K562 (cell line): ENCODE measurements around the gene YKT6. TPM values are rescaled to one million over a fixed set of nuclear protein-coding genes. Genes with fewer than 3 reads are reported as not detected.

ENCODE experiments used
- polyA plus RNA-seq, 8 experiments: library from polyadenylated mRNA; depleted of rRNA in 4 of 8; stranded (reverse) in 5 of 8; unstranded in 3 of 8; fragments of >200 nt; fragmentation: Nextera tagmentation in 2 of 8; fragmentation: Illumina TruSeq in 1 of 8; extraction: Ambion mirVana in 2 of 8; extraction: Trizol in 1 of 8; gene quantifications; 2 replicates each; pipeline versions ENCODE4 v1.2.1 to v1.2.3, GENCODE V29; 2011 to 2014; ENCODE audit warnings: inconsistent platforms in 1 of 8, missing spikeins in 1 of 8
- total RNA-seq, 7 experiments: library from RNA; depleted of rRNA in 6 of 7; stranded (reverse); fragments of >200 nt in 6 of 7; fragmentation: Illumina TruSeq in 2 of 7; extraction: Trizol in 2 of 7; gene quantifications; 2 replicates each; pipeline versions ENCODE4 v1.2.1 to v1.2.3, GENCODE V29; 2011 to 2021; ENCODE audit warnings: low replicate concordance in 1 of 7

The YKT6 gene
- total and polyA plus RNA-seq, 9 of the 15 experiments (the other 6 are each of a cell fraction or from before 2014, with no cell fraction given): 1.6 to 90.6 (median 75.1) TPM

Other genes with a start within 250 kb of the YKT6 start
Only the 7 nearest of the 9 such genes appear.
- not detected in 2 replicates for gene PGAM2, start 135.4 kb upstream of the YKT6 start, total RNA-seq (2014; rRNA removed)
- gene PGAM2, start 135.4 kb upstream of the YKT6 start, total RNA-seq (2014; rRNA removed; fragmentation: Illumina TruSeq; extraction: Trizol): not detected in 2 replicates
- not detected in 2 replicates for gene PGAM2, start 135.4 kb upstream of the YKT6 start, total RNA-seq (2015; rRNA removed; fragmentation: Illumina TruSeq; extraction: Trizol)
- not detected in 2 replicates for gene PGAM2, start 135.4 kb upstream of the YKT6 start, total RNA-seq (2021)
- not detected in 2 replicates for gene PGAM2, start 135.4 kb upstream of the YKT6 start, polyA plus RNA-seq (2011; rRNA removed)
- gene PGAM2, start 135.4 kb upstream of the YKT6 start, polyA plus RNA-seq (2014; fragmentation: Illumina TruSeq; extraction: Trizol): not detected in 2 replicates
- not detected for gene PGAM2, start 135.4 kb upstream of the YKT6 start, polyA plus RNA-seq (2014; fragmentation: Nextera tagmentation; extraction: Ambion mirVana)
- gene PGAM2, start 135.4 kb upstream of the YKT6 start, polyA plus RNA-seq (2014; rRNA removed): not detected in 2 replicates
- gene POLM, start 118.4 kb upstream of the YKT6 start, total RNA-seq (2014; rRNA removed): 4.1 and 6.5 TPM in 2 replicates
- gene POLM, start 118.4 kb upstream of the YKT6 start, total RNA-seq (2014; rRNA removed; fragmentation: Illumina TruSeq; extraction: Trizol): 1.3 and 1.9 TPM in 2 replicates
- 4.2 and 4.8 TPM in 2 replicates for gene POLM, start 118.4 kb upstream of the YKT6 start, total RNA-seq (2015; rRNA removed; fragmentation: Illumina TruSeq; extraction: Trizol)
- 8.6 and 9.9 TPM in 2 replicates for gene POLM, start 118.4 kb upstream of the YKT6 start, total RNA-seq (2021)
- gene POLM, start 118.4 kb upstream of the YKT6 start, polyA plus RNA-seq (2011; rRNA removed): 4.1 and 5.7 TPM in 2 replicates
- gene POLM, start 118.4 kb upstream of the YKT6 start, polyA plus RNA-seq (2014; fragmentation: Illumina TruSeq; extraction: Trizol): 3.6 and 4.1 TPM in 2 replicates
- under 1 TPM; 0.51 to 0.70 TPM for gene POLM, start 118.4 kb upstream of the YKT6 start, polyA plus RNA-seq (2014; fragmentation: Nextera tagmentation; extraction: Ambion mirVana)
- 5.2 and 5.9 TPM in 2 replicates for gene POLM, start 118.4 kb upstream of the YKT6 start, polyA plus RNA-seq (2014; rRNA removed)
- 0.53 TPM in 1 of 2 replicates, not detected in the other for gene AEBP1, start 96.6 kb upstream of the YKT6 start, total RNA-seq (2014; rRNA removed)
- gene AEBP1, start 96.6 kb upstream of the YKT6 start, total RNA-seq (2014; rRNA removed; fragmentation: Illumina TruSeq; extraction: Trizol): 0.15 TPM in 1 of 2 replicates, not detected in the other
- gene AEBP1, start 96.6 kb upstream of the YKT6 start, total RNA-seq (2015; rRNA removed; fragmentation: Illumina TruSeq; extraction: Trizol): 0.36 TPM in 1 of 2 replicates, not detected in the other
- gene AEBP1, start 96.6 kb upstream of the YKT6 start, total RNA-seq (2021): 0.78 and 0.87 TPM in 2 replicates
- 0.43 and 1.1 TPM in 2 replicates for gene AEBP1, start 96.6 kb upstream of the YKT6 start, polyA plus RNA-seq (2011; rRNA removed)
- 0.30 and 0.69 TPM in 2 replicates for gene AEBP1, start 96.6 kb upstream of the YKT6 start, polyA plus RNA-seq (2014; fragmentation: Illumina TruSeq; extraction: Trizol)
- gene AEBP1, start 96.6 kb upstream of the YKT6 start, polyA plus RNA-seq (2014; fragmentation: Nextera tagmentation; extraction: Ambion mirVana): under 1 TPM in 1 of 2 experiments, not detected in 1; 0.04 TPM
- 0.03 TPM in 1 of 2 replicates, not detected in the other for gene AEBP1, start 96.6 kb upstream of the YKT6 start, polyA plus RNA-seq (2014; rRNA removed)
- 225 and 257 TPM in 2 replicates for gene POLD2, start 77.4 kb upstream of the YKT6 start, total RNA-seq (2014; rRNA removed)
- gene POLD2, start 77.4 kb upstream of the YKT6 start, total RNA-seq (2014; rRNA removed; fragmentation: Illumina TruSeq; extraction: Trizol): 84.6 and 112 TPM in 2 replicates
- 148 and 153 TPM in 2 replicates for gene POLD2, start 77.4 kb upstream of the YKT6 start, total RNA-seq (2015; rRNA removed; fragmentation: Illumina TruSeq; extraction: Trizol)
- gene POLD2, start 77.4 kb upstream of the YKT6 start, total RNA-seq (2021): 259 and 267 TPM in 2 replicates
- gene POLD2, start 77.4 kb upstream of the YKT6 start, polyA plus RNA-seq (2011; rRNA removed): 255 and 293 TPM in 2 replicates
- 230 and 249 TPM in 2 replicates for gene POLD2, start 77.4 kb upstream of the YKT6 start, polyA plus RNA-seq (2014; fragmentation: Illumina TruSeq; extraction: Trizol)
- gene POLD2, start 77.4 kb upstream of the YKT6 start, polyA plus RNA-seq (2014; fragmentation: Nextera tagmentation; extraction: Ambion mirVana): 10 to 100 TPM; 29.7 to 82.9 TPM
- gene POLD2, start 77.4 kb upstream of the YKT6 start, polyA plus RNA-seq (2014; rRNA removed): 225 and 255 TPM in 2 replicates
- not detected in 2 replicates for gene MYL7, start 59.6 kb upstream of the YKT6 start, total RNA-seq (2014; rRNA removed)
- not detected in 2 replicates for gene MYL7, start 59.6 kb upstream of the YKT6 start, total RNA-seq (2014; rRNA removed; fragmentation: Illumina TruSeq; extraction: Trizol)
- not detected in 2 replicates for gene MYL7, start 59.6 kb upstream of the YKT6 start, total RNA-seq (2015; rRNA removed; fragmentation: Illumina TruSeq; extraction: Trizol)
- gene MYL7, start 59.6 kb upstream of the YKT6 start, total RNA-seq (2021): not detected in 2 replicates
- gene MYL7, start 59.6 kb upstream of the YKT6 start, polyA plus RNA-seq (2011; rRNA removed): not detected in 2 replicates
- not detected in 2 replicates for gene MYL7, start 59.6 kb upstream of the YKT6 start, polyA plus RNA-seq (2014; fragmentation: Illumina TruSeq; extraction: Trizol)
- not detected for gene MYL7, start 59.6 kb upstream of the YKT6 start, polyA plus RNA-seq (2014; fragmentation: Nextera tagmentation; extraction: Ambion mirVana)
- gene MYL7, start 59.6 kb upstream of the YKT6 start, polyA plus RNA-seq (2014; rRNA removed): not detected in 2 replicates
- gene GCK, start 11.5 kb upstream of the YKT6 start, total RNA-seq (2014; rRNA removed): 0.14 and 0.16 TPM in 2 replicates
- 0.18 TPM in 1 of 2 replicates, not detected in the other for gene GCK, start 11.5 kb upstream of the YKT6 start, total RNA-seq (2014; rRNA removed; fragmentation: Illumina TruSeq; extraction: Trizol)
- 0.11 TPM in 1 of 2 replicates, not detected in the other for gene GCK, start 11.5 kb upstream of the YKT6 start, total RNA-seq (2015; rRNA removed; fragmentation: Illumina TruSeq; extraction: Trizol)
- 0.11 and 0.22 TPM in 2 replicates for gene GCK, start 11.5 kb upstream of the YKT6 start, total RNA-seq (2021)
- not detected in 2 replicates for gene GCK, start 11.5 kb upstream of the YKT6 start, polyA plus RNA-seq (2011; rRNA removed)
- gene GCK, start 11.5 kb upstream of the YKT6 start, polyA plus RNA-seq (2014; fragmentation: Illumina TruSeq; extraction: Trizol): not detected in 2 replicates
- gene GCK, start 11.5 kb upstream of the YKT6 start, polyA plus RNA-seq (2014; fragmentation: Nextera tagmentation; extraction: Ambion mirVana): under 1 TPM; 0.25 to 0.55 TPM
- 0.13 and 0.35 TPM in 2 replicates for gene GCK, start 11.5 kb upstream of the YKT6 start, polyA plus RNA-seq (2014; rRNA removed)
- 0.09 and 0.16 TPM in 2 replicates for gene CAMK2B, start 124.6 kb downstream of the YKT6 start, total RNA-seq (2014; rRNA removed)
- gene CAMK2B, start 124.6 kb downstream of the YKT6 start, total RNA-seq (2014; rRNA removed; fragmentation: Illumina TruSeq; extraction: Trizol): not detected in 2 replicates
- 0.04 TPM in 2 replicates for gene CAMK2B, start 124.6 kb downstream of the YKT6 start, total RNA-seq (2015; rRNA removed; fragmentation: Illumina TruSeq; extraction: Trizol)
- gene CAMK2B, start 124.6 kb downstream of the YKT6 start, total RNA-seq (2021): 0.29 TPM in 1 of 2 replicates, not detected in the other
- gene CAMK2B, start 124.6 kb downstream of the YKT6 start, polyA plus RNA-seq (2011; rRNA removed): 0.04 and 0.12 TPM in 2 replicates
- gene CAMK2B, start 124.6 kb downstream of the YKT6 start, polyA plus RNA-seq (2014; fragmentation: Illumina TruSeq; extraction: Trizol): 0.07 and 0.10 TPM in 2 replicates
- gene CAMK2B, start 124.6 kb downstream of the YKT6 start, polyA plus RNA-seq (2014; fragmentation: Nextera tagmentation; extraction: Ambion mirVana): not detected
- gene CAMK2B, start 124.6 kb downstream of the YKT6 start, polyA plus RNA-seq (2014; rRNA removed): 0.05 and 0.08 TPM in 2 replicates